NCI-H748 (cell line): ENCODE data around the gene LRP10.
A peak's percentile ranks its signal among the peaks of the same experiment; 100 is the strongest.
"Not testable (repeated sequence)": the region's sequence is repeated elsewhere in the genome, so short reads cannot be mapped to it uniquely, and the experiment has no call there.

Experiments
- DNase-seq: peaks from one replicate; lab custom pipeline; 2025; ENCODE audit not compliant: unreplicated experiment; lab: John Stamatoyannopoulos, UW

LRP10 gene

GRCh38 chr14:22860377-22860776 lies 11.2 kb upstream of the LRP10 start:
- DNase-seq = not testable (repeated sequence)

GRCh38 chr14:22861651-22862050 lies 9.9 kb upstream of the LRP10 start:
- no peak for DNase-seq

GRCh38 chr14:22864979-22865378 lies 6.6 kb upstream of the LRP10 start:
- no peak for DNase-seq

- no peak for DNase-seq
Observed at GRCh38 chr14:22865424-22866405, 5.8 kb upstream of the LRP10 start.

GRCh38 chr14:22866874-22867273 lies 4.7 kb upstream of the LRP10 start:
- no peak for DNase-seq

DNA sequence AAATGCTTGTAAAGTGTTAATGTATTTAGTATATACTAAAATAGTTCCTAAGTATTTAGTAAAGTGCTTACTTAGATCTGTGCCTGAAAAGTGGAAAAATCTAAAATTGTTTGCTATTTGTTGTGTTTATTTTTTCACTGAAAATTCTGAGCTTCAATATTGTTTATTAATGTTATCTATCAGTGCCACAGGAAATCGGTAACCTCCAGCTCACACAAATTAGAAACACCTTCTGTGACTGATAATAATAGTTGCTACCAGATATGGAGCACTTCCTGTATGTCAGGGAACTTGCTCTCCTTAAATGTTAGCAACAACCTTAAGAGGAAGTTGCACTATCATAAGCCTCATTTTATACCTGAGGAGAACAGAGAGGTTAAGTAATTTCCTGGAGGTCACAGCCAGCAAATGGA lies 723 bp upstream of the LRP10 start:
- no peak for DNase-seq

DNA sequence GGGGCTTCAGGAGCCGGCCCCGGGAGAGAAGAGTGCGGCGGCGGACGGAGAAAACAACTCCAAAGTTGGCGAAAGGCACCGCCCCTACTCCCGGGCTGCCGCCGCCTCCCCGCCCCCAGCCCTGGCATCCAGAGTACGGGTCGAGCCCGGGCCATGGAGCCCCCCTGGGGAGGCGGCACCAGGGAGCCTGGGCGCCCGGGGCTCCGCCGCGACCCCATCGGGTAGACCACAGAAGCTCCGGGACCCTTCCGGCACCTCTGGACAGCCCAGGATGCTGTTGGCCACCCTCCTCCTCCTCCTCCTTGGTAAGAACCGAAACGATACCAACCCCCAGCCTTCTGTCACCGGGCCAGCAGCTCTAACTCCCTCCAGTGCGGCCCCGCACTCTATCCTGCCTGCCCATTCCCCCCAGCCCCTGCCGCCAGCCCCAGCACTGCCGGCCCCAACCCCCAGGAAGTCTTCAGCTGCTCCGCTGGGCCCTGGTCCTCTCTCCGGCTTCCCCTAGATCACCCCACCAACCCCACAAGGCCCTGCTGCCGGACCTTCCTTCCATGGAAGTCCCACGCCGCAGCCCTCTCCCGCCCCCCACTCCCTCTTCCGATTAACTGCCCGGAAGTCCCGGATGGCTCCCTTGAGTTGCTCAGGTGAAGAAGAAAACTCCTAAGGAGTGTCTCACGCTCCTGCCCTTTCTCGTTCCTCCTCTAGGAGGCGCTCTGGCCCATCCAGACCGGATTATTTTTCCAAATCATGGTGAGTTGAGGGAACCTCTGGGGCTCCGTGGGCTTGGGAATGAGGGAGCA lies 693 bp downstream of the LRP10 start:
- peak; percentile 90 for DNase-seq

- no peak for DNase-seq
Observed at GRCh38 chr14:22872833-22873520, 1.4 kb downstream of the LRP10 start.

DNA sequence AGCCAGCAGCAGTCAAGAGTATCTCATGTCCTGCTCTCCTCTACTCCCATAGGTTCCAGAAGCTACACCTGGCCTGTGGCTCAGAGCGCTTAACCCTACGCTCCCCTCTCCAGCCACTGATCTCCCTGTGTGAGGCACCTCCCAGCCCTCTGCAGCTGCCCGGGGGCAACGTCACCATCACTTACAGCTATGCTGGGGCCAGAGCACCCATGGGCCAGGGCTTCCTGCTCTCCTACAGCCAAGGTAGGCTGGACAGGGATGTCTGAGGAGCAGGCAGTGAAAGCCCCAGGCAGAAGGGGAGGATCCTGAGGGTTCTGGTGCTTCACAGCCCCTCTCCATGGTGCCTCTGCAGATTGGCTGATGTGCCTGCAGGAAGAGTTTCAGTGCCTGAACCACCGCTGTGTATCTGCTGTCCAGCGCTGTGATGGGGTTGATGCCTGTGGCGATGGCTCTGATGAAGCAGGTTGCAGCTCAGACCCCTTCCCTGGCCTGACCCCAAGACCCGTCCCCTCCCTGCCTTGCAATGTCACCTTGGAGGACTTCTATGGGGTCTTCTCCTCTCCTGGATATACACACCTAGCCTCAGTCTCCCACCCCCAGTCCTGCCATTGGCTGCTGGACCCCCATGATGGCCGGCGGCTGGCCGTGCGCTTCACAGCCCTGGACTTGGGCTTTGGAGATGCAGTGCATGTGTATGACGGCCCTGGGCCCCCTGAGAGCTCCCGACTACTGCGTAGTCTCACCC lies 3.6 kb downstream of the LRP10 start:
- DNase-seq = no peak

DNA sequence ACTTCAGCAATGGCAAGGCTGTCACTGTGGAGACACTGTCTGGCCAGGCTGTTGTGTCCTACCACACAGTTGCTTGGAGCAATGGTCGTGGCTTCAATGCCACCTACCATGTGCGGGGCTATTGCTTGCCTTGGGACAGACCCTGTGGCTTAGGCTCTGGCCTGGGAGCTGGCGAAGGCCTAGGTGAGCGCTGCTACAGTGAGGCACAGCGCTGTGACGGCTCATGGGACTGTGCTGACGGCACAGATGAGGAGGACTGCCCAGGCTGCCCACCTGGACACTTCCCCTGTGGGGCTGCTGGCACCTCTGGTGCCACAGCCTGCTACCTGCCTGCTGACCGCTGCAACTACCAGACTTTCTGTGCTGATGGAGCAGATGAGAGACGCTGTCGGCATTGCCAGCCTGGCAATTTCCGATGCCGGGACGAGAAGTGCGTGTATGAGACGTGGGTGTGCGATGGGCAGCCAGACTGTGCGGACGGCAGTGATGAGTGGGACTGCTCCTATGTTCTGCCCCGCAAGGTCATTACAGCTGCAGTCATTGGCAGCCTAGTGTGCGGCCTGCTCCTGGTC lies 4.3 kb downstream of the LRP10 start:
- no peak for DNase-seq

GRCh38 chr14:22877000-22877501 lies 5.5 kb downstream of the LRP10 start:
- no peak for DNase-seq

- DNase-seq = no peak
Observed at GRCh38 chr14:22878271-22879246, 7.0 kb downstream of the LRP10 start.

GRCh38 chr14:22882064-22882463 lies 10.5 kb downstream of the LRP10 start:
- no peak for DNase-seq

GRCh38 chr14:22882529-22883172 lies 11.1 kb downstream of the LRP10 start:
- peak; percentile 53 for DNase-seq

GRCh38 chr14:22883173-22883976 lies 11.8 kb downstream of the LRP10 start, which contains the start of gene REM2:
REM2 (plus strand) TSS chr14:22883222; CDS start chr14:22883288, 66 bp downstream.
- peak; percentile 79 for DNase-seq

GRCh38 chr14:22884076-22884737 lies 12.7 kb downstream of the LRP10 start:
- no peak for DNase-seq
